ENCODE data around the gene GAREM1.

Gene GAREM1

GRCh38 chr18:32422978-32423740 lies 47.5 kb downstream of the GAREM1 start:
- no peak for DNase-seq

- DNase-seq, result no peak
These were observed 48.5 kb downstream of the GAREM1 start for GRCh38 chr18:32422201-32422600.

- no peak for DNase-seq
These were observed 50.5 kb downstream of the GAREM1 start for GRCh38 chr18:32420084-32420750.

- DNase-seq, result no peak
These were observed 52.5 kb downstream of the GAREM1 start for GRCh38 chr18:32418148-32418547.

- DNase-seq, result no peak
These were observed 65.1 kb downstream of the GAREM1 start for GRCh38 chr18:32405588-32405987.

- no peak for DNase-seq
These were observed 69.1 kb downstream of the GAREM1 start for GRCh38 chr18:32401621-32402020.

GRCh38 chr18:32393407-32393806 lies 77.3 kb downstream of the GAREM1 start:
- DNase-seq, result no peak

- DNase-seq, result no peak
These were observed 79.6 kb downstream of the GAREM1 start for GRCh38 chr18:32391126-32391525.

GRCh38 chr18:32389858-32390257 lies 80.8 kb downstream of the GAREM1 start:
- DNase-seq, result no peak

GRCh38 chr18:32389191-32389590 lies 81.5 kb downstream of the GAREM1 start:
- DNase-seq, result no peak

GRCh38 chr18:32386471-32386870 lies 84.2 kb downstream of the GAREM1 start:
- no peak for DNase-seq

- DNase-seq, result no peak
These were observed 87.4 kb downstream of the GAREM1 start for GRCh38 chr18:32383050-32383819.

GRCh38 chr18:32381761-32382160 lies 88.9 kb downstream of the GAREM1 start:
- DNase-seq, result no peak

GRCh38 chr18:32380559-32380958 lies 90.1 kb downstream of the GAREM1 start:
- DNase-seq, result no peak

GRCh38 chr18:32379891-32380290 lies 90.8 kb downstream of the GAREM1 start:
- DNase-seq, result no peak

- DNase-seq, result no peak
These were observed 92.0 kb downstream of the GAREM1 start for GRCh38 chr18:32378705-32379104.

- DNase-seq, result no peak
These were observed 96.7 kb downstream of the GAREM1 start for GRCh38 chr18:32373995-32374394.

GRCh38 chr18:32373505-32373904 lies 97.2 kb downstream of the GAREM1 start:
- DNase-seq, result no peak

GRCh38 chr18:32372381-32373061 lies 98.2 kb downstream of the GAREM1 start:
- DNase-seq, result no peak

GRCh38 chr18:32372047-32372380 lies 98.7 kb downstream of the GAREM1 start:
- DNase-seq, result no peak

- no peak for DNase-seq
These were observed 99.3 kb downstream of the GAREM1 start for GRCh38 chr18:32371384-32371783.

GRCh38 chr18:32368991-32369390 lies 101.7 kb downstream of the GAREM1 start:
- no peak for DNase-seq

- DNase-seq, result no peak
These were observed 102.5 kb downstream of the GAREM1 start for GRCh38 chr18:32368170-32368569.
